GM19372 (cell line): Measurements from ENCODE around the gene GJC1.

ENCODE experiments used
- ATAC-seq: cut with Tn5 transposase; IDR thresholded peaks from one replicate; pipeline ENCODE4 v1.9.1; 2021; ENCODE audit warnings: mild to moderate bottlenecking, low read depth, moderate library complexity; ENCODE audit not compliant: unreplicated experiment

Gene GJC1

GRCh38 chr17:44829523-44830358 is at the start of gene GJC1:
TSS of gene GJC1 (minus strand) at chr17:44830287. CDS start at chr17:44805817, 24,470 bp downstream.
- no peak for ATAC-seq

DNA sequence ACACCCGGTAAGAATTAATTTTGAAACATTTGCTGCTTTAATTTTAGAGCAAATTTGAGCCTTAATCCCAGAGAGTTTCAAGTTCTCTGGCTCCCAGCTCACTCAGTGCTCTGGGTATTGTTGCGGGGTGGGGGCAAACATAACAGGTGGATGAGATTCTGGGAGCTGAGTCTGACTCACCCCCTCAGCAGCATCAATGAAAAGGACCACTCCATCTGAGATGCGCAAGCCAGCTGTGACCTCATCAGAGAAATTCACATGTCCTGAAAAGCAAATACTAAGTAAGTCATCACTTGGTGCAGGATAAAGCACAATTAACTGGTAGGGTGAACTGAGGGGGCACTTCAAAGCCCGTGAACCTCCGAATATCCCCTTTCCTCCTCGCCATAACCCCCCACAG is 49.3 kb upstream of the GJC1 start:
- ATAC-seq: no peak

- no peak for ATAC-seq
These were observed 48.6 kb upstream of the GJC1 start for GRCh38 chr17:44878627-44879221.

DNA sequence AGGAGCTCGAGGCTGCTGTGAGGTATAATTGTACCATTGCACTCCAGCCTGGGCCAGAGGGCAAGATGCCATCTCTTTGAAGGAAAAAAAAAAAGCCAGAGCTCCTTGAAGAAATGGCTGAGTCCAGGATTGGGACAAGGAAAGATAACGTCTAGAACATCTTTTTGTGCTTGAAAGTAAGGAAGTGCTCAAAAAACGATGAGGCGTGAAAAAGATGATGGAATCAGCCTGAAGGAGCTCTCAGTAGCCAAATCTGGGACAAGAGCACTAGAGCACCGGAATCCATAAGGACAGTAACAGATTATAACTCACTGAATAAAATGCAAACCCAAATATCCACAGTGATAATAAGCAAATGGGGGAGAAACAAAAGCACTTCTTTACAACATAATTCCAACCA is 47.0 kb upstream of the GJC1 start:
- no peak for ATAC-seq

DNA sequence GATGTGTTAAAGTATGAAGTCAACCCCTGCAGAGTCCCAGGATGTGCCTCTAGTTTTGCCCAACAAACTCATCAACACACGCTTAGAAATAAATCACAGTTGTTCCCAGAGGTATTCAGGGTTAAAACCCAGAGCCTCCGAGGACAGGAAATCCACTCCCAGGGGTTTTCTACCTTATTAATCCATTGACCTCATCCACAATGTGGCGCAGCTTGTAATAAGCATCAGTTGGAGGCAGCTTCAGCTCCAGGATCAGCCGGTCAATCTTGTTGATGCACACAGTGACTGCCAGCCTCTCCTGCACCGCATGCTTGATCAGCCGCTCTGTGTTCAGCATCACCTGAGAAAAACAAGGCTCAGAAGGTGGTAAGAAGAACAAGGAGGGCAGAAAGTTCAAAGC is 45.7 kb upstream of the GJC1 start:
- ATAC-seq: no peak

DNA sequence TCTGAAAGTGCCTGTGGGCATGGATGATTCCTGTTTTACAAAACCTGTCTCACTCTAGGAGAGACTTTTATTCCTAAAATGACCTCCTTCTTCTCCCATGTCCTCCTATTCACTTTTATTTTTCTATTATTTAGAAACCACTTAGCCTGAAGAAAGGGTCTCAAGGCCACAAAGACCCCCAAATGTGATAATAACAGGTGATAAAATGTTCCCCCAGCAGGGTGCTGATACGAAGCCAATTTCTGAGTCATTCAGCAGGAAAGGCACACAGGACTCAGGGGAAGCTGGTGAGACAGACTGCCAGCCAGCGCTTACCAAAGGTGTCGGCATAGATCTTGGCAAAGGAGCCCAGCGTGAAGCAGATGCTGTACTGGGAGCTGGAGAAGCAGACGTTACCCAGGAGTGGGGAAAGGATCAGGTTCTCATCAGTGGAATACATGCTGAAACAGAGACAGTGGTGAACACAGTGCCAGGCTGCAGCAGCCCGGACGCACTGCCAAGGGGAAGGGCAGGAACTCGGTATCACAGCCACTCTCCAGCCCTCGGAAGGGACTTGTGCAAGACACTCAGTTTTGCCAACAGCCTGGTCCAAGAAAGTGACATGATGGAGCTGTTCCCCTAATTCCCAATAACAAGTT is 42.2 kb upstream of the GJC1 start:
- ATAC-seq: no peak

DNA sequence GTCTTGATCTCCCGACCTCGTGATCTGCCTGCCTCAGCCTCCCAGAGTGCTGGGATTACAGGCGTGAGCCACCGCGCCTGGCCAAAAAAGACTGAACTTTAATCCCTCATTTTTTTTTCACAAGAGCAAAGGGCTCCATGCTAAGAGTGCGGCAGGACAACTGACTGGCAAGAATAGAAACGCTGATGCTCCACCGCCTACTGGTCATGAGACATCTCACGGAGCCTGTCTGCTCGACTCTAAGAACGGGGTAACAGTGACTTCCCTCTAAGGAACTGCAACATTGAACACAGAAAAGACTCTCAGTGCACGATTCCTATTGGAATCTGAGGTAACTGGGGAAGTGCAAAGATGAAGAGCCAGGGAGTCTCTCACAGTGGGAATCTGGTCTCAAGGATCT is 41.5 kb upstream of the GJC1 start:
- no peak for ATAC-seq

- ATAC-seq: no peak
These were observed 37.8 kb upstream of the GJC1 start for GRCh38 chr17:44867841-44868240.

GRCh38 chr17:44865931-44866330 is 35.8 kb upstream of the GJC1 start:
- no peak for ATAC-seq

GRCh38 chr17:44865231-44865660 is 35.2 kb upstream of the GJC1 start:
- no peak for ATAC-seq

DNA sequence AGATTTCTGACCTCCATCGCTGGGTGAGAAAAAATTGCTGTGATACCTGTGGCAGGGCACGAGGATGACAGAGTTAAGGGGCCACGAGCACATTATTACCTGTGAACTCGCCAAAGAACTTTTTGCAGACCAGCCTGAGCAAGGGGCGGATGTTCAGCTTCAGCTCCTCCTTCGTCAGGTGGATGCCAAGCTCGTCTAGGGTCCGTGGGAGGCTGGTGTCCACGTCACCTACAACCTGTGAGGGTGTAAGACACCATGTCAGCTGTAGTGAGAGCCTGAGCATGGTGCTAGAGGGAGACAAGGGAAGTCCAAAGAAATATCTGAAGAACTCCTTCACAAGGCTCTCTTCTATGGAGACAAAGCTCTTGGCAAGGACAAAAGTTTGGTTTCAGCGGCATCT is 34.7 kb upstream of the GJC1 start:
- ATAC-seq: no peak

- ATAC-seq: no peak
These were observed 33.2 kb upstream of the GJC1 start for GRCh38 chr17:44863061-44863918.

GRCh38 chr17:44862278-44862914 is 32.3 kb upstream of the GJC1 start:
- no peak for ATAC-seq

- ATAC-seq: no peak
These were observed 29.6 kb upstream of the GJC1 start for GRCh38 chr17:44859701-44860100.

DNA sequence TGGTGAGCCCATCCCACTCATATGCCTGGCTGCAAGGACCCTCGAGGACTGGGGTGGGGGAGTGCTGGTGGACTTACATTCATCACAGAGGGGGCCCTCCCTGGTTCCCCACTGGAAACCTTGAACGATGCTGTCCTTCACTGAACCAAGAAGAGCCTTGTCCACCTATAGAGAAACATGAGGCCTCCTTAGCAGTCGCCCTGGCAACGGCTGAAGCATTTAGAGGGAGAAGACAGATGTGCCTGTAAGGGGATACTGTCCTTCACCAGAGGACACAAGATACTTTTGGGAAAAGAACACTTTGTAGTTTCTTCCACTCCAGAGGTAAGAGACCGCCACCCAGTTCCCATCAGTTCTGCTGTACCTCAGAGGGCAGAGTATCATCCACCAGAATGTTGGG is 24.1 kb upstream of the GJC1 start:
- ATAC-seq: no peak

DNA sequence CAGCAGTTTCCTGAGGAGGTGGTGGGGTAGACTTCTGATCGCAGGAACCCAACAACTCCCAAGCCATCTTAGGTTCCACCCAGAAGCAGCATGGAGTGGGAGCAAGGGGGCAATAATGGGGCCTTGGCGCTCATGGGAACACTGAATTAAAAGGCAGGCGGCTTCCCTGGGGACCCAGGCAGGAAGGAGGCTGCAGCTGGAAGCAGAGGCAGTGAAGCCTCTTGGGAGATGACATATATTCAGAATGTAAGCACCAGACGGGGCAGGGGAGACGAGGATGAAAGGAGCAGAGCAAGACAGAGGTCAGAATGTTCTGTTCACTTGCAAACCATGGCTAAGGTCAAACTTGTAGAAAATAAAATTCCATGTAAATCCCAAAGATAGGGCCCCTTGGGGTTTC is 20.5 kb upstream of the GJC1 start:
- ATAC-seq: no peak

- no peak for ATAC-seq
These were observed 19.9 kb upstream of the GJC1 start for GRCh38 chr17:44850025-44850424.

GRCh38 chr17:44848961-44849489 is 18.9 kb upstream of the GJC1 start:
- ATAC-seq: no peak

DNA sequence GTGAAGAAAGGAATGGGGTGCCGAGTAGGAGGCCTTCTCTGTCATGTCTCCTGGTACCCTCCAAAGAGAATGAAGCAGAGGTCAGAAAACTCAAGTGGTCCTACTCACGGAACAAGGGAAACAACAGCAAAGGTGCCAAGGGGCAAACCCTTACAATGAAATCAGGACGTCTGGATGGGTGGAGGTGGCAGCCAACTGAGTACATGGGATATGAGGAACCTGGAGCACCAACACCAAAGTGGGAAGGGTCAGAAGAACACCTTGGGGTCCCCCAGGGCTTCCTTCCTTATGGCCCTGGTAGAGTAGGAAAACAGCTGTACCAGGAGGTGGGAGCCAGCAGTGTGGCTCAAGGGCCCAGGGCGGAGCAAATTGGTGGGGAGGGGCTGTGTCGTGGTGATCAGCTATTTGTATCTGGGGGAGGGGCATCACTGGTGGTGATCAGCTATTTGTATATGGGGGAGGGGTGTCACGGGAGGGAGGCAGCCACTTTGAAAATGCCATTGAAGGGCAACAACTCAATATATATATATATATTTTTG is 18.2 kb upstream of the GJC1 start:
- no peak for ATAC-seq

GRCh38 chr17:44847586-44847985 is 17.5 kb upstream of the GJC1 start, which contains the start of gene HIGD1B:
TSS of gene HIGD1B (plus strand) at chr17:44847883. CDS start at chr17:44848153, 270 bp downstream.
- ATAC-seq: no peak
